Measurements from ENCODE around the gene GMCL2.
"Not testable (repeated sequence)": the region's sequence is repeated elsewhere in the genome, so short reads cannot be mapped to it uniquely, and the experiment has no call there.

The GMCL2 gene, protein sequence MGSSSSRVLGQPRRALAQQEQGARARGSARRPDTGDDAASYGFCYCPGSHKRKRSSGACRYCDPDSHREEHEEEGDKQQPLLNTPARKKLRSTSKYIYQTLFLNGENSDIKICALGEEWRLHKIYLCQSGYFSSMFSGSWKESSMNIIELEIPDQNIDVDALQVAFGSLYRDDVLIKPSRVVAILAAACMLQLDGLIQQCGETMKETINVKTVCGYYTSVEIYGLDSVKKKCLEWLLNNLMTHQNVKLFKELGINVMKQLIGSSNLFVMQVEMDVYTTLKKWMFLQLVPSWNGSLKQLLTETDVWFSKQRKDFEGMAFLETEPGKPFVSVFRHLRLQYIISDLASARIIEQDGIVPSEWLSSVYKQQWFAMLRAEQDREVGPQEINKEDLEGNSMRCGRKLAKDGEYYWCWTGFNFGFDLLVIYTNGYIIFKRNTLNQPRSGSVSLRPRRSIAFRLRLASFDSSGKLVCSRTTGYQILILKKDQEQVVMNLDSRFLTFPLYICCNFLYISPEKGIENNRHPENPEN

DNA sequence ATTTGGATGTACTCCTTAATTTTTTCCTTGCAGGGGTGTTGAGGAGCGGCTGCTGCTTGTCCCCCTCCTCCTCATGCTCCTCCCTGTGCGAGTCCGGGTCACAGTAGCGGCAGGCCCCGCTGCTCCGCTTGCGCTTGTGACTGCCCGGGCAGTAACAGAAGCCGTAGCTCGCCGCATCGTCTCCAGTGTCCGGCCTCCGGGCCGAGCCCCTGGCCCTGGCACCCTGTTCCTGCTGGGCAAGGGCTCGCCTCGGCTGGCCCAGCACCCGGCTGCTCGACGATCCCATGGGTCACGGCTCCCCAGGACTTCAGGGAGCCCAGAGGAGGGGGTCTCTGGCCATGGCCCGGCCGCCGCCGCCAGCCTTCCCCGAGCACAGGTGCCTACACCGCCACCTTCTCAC lies at the start of gene GMCL2:
Gene GMCL2, minus strand, starts transcription at position 358 of the 400 bp plus-strand sequence. Its CDS starts 72 bp downstream, at position 286.
- no peak for DNase-seq

DNA sequence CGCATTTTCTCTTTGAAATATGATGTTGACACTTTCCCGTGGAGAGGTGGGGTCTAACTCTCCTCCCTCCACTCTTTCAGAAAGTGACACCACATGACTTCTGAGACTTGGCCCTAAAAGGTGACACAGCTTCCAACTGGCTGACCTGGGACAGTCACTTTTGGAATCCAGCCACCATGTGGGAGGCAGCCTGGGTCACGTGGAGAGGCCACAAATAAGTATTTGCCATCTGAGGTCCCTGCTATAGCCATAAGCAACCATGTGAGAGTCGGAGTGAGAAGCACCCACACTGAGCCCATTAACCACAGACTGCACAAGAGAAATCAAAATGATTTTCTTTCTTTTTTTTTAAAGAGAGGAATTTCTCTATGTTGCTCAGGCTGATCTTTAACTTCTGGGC lies 49.5 kb upstream of the GMCL2 start:
- no peak for DNase-seq

DNA sequence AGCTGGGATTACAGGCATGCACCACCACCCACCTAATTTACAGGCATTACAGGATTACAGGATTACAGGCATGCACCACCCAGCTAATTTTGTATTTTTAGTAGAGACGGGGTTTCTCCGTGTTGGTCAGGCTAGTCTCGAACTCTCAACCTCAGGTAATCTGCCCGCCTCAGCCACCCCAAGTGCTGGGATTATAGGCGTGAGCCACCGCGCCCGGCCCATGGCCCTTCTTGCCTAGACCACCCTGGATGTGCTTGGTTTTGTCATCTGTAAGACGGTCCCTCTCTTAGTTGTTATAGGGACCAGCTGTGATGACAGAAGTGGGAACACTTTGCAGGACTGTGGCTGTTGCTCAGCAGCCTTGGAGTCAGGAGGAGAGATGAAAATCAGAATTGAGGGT lies 49.0 kb upstream of the GMCL2 start:
- DNase-seq: no peak

DNA sequence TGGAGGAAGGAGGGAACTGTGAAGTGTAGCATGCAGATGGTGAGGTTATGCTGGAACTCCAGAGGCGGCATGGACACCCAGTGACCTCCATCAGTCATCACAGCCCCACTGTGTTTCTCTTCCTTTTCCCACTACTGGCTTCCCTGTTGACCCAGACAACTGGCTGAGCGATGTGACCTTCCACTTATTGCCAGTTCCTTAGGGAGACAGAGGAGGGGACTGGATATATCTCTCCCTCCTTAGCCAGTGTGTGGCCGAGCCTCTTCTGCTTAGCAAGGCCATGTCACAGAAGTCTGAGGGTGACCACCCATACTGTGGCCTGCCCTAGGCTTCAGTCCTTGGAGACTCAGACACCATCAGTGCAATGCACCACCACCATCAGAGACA lies 48.4 kb upstream of the GMCL2 start:
- DNase-seq: no peak

DNA sequence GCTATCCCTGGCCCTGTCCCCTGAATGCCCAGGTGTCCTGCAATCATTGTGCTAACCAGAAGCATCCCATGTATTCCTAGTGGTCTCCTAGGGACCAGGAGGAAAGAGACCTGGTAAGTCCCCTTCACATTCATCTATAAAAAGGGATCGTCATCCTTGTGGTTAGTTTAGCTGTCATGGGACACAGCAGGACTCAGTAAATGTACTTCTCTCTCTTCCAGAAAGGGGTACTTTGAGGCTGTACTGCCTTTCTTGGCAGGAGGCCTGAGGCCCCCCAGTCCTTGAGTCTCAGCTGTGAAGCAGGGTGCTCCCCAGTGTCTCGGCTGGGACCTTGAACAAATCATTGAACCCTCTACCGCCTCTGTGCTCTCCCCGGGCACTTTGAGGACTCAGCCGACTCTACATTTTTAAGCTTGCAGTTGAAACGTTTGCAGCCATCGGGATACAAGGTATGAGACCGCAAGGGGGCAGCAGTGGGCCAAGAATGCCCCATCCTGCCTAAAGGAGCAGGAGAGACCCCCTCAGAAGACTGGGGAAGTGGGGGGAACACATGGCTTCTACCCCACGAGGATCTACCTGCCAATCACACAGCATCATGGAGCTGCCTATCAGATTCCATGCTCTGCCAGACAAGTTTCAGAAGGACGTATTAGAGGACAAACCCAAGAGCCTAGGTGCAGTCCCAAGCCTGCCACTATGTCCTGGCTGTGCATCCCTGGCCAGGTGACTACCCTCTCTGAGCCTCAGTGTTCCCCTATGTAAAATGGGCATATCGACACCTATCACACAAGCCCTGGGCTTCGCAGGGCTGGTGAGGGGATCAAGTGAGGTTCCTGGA lies 47.8 kb upstream of the GMCL2 start:
- DNase-seq: peak; percentile 22 to 73 (median 58)

DNA sequence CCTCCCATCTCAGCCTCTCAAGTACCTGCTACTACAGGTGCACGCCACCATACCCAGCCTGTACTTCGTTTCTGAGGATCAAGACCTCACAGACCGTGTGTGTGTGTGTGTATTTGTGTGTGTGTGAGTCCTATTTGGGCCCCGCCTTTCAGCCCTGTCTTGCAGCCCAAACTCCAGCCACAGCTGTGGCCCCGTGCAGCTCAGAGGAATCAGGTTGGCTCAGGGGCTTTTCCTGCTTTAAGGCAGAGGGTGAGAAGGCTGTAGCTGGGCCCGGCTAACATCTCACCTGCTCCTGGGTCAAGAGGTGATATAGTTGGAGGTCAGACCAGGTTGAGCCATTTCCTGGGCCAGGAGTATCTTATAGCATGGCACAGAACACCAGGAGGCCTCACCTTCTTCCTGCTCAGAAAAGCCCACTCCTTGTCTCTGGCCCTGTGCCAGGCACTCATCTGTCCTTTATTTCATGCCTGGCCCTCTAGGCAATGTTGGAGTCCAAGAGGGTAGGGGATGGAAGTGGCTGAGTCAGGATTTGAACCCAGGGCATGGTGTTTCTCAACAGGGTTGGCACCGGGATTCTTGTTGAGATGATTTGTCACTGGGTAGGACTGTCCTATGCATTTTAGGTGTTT lies 47.1 kb upstream of the GMCL2 start:
- DNase-seq: no peak

DNA sequence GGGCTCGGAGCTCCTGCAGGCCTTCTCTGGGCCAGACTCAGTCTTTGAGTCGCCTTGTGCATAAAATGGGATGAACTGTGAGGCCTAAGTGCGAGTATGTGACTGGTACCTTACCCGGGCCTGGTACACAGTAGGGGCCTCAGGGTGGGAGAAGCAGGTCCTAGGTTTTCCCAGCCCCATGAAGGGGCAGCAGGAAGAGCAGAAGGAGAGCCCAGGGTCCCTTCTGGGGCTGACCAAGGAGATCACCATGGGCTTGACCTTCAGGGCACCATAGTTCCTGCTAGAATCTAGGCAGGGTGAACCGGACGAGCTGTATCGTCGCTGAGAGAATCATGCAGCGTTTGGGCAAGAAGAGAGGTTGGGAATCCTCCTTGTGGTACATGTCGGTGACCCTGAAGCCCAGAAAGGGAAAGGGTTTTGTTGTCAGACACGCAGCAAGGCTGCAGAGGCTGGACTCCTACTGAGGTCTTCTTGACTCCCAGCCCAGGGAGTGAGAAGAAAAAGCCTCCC lies 45.8 kb upstream of the GMCL2 start:
- no peak for DNase-seq

DNA sequence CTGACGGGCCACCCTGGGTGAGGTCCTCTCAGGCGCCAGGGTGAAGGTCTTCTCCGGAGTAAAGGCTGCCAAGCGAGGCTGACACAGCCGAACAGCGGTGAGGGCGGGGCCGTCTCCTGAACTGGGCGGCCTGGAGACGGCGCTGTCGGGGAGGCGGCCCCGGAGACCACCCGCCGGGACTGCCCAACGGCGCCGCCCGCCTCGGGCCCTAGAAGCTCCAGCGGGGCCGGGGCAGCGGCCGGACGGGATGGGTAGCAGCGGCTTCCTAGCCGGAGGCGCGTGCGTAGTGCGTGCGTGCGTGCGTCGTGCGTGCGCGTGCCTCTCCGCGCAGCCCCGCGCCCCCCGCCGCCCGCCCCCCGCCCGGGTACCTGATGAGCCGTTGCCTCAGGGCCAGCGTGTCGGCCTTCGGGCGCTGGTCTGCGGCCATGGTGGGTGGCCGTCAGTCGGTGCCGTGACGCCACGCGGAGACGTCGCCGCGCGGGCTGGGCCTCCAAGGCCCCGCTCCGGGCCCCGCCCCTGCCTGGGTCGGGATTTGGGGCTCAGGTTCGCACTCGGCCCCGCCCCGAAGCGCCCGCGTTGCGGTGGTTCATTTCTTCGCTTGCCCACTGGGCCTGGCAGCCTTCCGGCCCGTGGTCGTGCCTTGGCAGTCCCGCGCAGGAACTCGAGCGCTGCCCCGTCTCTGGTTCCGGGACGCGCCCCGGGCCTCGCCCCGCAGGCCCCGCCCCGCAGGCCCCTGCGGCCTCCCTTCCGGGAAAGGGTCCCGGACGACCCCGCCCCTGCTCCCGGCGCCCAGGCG lies 45.2 kb upstream of the GMCL2 start, which contains the start of gene PHYKPL:
Gene PHYKPL, minus strand, starts transcription at position 679 of the 796 bp plus-strand sequence. Its CDS starts 252 bp downstream, at position 427.
- DNase-seq: peak in 3 of 4 experiments; percentile 37 to 74 (median 50)

DNA sequence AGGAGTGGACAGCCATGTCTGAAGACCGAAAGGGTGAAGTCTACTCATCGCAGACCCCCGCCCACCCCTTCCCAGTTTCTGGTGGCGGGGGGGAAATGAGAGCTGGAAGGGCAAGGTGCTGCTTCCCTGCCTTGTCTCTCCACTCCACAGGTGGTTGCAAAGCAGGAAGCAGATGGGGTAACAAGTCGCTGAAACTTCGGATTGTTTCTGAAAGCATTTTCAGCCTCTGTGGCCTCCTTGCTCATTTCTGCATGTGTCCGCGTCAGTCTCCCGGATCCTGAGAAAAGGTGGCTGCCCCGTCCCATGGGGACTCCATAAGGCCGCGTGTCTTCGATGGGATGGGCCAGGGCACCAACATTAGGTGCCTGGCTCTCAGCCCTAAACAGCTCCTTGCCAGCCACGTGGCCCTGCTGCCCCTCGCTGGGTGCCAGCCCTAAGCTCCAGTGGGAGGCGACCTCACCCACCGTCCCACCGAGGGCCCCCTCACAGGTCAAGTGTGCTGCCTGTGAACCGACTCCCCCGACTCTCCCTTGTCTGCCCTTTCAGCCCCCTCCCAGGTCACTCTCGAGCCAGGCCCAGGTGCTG lies 44.5 kb upstream of the GMCL2 start:
- DNase-seq: no peak

DNA sequence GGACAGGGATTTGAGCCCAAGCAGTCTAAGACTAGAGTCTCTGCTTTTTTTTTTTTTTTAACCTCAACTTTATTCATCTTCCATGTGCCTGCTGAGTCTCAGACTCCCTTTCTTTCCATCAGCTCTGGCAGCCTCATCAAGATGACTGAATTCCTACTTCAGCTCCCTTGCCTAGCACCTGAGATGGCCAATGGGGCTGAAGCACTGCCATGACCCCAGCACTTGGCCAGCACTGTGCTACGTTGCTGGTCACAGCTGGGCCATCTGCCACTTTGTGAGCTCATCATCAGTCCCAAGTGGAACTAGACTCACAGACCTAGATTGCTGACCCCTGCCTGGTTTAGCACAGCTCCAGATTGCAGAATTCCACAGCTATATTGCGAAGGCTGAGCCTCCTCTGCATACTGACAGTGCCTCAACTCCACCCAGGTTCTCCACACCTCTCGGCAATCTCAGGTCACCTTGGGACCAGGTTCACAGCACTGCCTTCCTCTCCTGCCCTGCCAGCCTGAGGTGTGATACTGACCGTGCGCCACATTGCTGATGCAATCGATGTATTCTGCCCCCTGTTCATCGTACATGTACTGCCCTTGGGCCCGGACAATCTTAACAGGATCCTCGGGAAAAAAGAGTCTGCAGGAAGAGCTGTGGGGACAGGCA lies 43.8 kb upstream of the GMCL2 start:
- DNase-seq: no peak

DNA sequence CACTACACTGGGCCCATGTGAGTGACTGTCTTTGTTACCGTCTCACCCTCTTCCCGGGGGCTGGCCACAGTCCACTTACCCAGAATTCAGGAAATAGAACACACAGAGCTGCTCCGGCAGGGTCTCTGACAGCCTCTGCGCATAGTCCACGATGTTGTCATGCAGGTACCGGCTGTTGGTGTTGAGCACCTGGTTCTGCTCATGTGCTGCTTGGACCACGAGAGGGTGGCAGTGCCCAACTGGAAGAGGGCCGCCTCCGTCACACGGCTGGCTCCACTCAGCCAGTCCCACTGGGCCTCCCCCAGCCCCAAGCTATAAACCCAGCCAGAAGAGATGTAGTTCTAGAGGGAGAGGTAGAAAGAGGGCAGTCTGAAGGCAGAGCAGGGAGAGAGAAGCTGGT lies 42.7 kb upstream of the GMCL2 start:
- no peak for DNase-seq

DNA sequence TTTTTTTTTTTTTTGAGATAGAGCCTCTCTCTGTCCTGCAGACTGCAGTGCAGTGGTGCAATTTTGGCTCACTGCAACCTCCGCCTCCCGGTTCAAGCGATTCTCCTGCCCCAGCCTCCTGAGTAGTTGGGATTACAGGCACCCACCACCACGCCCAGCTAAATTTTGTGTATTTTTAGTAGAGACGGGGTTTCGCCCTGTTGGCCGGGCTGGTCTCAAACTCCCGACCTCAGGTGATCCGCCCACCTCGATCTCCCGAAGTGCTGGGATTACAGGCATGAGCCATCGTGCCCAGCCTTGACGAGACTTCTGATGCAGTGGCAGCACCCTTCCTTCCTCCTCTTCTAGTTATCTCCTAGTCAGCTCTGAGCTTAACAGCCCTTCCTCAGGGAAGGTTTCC lies 41.9 kb upstream of the GMCL2 start:
- not testable (repeated sequence) for DNase-seq

DNA sequence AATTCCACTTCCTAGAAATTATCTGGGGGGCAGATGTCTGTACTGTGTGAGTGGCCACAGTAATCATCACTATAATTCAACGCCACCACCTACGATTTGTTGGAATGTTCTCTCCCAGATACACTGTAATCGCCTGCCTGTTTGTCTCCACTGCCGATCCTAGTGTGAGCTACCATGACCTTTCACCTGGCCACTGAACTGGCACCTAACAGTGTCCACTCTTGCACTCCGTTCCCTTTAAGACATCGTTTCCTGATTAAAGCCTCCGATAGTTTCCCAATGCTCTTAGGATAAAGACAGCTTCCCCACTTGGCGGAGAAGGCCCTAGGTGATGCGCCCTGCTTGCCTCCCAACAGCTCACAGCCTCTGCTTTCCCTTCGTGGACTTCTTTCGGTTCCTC lies 41.4 kb upstream of the GMCL2 start:
- DNase-seq: no peak

DNA sequence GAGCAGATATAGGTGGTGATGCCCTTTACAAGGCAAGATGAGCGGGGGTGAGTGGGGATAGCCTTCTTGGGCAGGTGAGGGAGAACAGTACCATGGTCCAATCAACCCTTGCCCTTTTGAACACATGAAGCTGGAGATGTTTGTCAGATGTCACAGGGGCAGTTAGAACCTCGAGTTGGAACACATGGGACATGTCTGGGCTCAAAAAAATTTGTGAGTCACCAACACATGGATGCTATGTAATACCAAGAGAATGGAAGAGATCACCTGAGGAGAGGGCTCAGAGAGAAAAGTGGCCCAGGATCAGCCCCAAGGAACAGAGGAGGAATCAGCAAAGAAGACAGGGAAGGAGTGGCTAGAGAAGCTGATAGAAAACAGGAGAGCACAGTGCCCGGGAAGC lies 40.8 kb upstream of the GMCL2 start:
- no peak for DNase-seq

DNA sequence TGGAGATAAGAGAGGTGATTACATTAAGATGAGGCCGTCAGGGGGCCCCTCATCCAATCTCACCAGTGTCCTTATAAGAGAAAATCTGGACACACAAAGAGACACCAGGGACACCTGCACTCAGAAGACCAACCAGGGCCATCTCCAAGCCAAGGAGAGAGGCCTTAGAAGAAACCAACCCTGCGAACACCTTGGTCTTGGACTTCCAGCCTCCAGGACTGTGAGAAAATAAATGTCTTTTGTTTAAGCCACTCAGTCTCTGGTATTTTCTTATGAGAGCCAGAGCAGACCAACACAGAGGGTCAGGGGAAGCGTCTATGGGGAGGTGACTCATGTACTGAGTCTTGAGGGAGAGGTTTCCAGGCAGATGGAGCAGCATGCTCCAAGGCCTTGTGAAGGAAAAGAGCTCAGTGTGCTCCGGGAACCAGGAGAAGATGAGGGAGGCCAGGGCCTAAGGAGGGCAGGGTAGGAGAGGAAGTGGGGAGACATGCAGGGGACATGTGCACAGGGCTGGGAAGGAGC lies 40.0 kb upstream of the GMCL2 start:
- DNase-seq: no peak

DNA sequence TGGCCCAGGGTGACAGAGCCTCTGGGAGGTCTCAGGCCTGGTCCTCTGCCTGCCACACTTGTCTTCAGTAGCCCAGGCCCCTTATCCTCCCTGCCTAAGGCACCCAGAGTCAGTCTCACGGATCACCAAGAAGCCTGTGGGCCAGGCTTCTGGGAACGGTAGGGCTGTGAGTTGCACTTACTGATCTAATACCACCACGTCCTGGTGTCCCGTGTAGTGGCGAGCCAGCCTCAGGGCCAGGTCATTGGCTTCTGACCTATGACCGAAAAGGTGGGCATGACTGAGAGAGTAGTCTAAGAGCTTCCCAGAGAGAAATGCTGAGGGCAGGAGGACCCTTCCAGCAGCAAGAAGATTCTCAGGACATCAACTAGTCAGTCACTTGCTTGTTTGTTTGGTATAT lies 38.0 kb upstream of the GMCL2 start:
- DNase-seq: no peak

DNA sequence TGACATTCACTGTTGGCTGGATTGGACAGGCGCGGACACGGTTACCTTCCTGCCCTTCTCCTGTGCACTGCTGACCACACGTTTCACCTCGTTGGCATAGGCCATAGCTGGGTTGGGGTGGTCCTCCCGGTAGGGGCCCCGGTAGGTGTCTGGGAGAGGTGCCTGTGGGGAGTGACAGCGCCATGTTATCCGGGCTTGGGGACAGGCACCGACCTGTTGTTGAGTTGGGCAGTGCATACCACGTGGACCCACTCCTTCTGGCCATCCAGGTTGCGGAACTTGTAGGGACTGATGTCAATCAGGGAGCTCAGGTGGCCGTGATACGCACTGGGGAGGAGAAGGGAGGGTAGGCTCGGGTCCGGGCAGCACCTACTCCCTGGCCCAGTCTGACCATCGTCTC lies 37.2 kb upstream of the GMCL2 start:
- no peak for DNase-seq

DNA sequence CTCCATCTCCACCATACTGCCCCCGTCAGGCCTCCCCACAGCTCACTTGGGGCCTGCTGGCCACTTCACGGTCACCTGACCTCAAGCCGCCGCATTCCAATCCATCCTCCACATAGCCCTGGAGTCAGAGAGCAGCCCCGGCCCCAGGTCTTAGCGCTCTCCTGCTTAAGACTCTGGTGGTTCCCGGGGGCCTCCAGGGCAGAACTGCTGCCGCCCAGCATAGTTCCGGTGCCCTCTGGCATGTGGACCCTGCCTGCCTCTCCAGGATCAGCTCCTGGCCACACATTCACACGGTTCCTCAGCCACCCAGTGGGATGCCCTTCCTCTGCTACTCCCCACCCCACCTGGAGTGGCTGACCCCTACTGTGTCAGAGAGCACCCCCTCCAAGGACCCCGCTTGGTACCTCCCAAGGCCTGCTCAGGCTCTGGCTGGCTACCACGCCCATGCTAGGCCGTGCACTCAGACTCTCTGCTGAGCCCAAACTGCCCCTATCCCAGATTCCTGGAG lies 36.7 kb upstream of the GMCL2 start:
- no peak for DNase-seq

DNA sequence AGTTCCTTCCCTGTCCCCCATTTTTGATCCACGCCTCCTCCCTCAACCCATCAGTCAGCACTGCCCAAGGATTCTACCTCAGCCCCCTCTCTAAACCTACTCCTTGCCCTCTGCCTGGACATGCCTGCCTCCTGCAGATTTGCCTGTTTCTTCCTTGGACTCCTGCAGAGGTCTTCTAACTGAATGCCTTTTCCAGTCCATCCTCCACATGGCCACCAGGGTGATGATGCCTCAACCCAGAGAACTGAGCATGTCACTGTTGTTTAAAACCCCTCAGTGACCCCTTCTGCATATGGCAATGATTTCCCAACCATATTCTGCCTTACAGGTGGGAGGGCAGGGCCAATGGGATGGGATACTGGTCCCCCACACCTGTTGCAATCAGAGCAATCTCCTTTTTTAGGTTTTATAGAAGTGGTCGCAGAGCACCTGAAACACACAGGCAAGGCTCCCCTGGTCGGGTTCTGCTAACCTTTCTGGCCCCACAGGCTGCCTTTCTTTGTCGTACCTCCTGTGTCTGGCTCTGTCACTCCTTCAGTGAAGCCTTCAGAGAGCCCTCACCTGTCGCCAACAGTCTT lies 36.1 kb upstream of the GMCL2 start:
- no peak for DNase-seq

DNA sequence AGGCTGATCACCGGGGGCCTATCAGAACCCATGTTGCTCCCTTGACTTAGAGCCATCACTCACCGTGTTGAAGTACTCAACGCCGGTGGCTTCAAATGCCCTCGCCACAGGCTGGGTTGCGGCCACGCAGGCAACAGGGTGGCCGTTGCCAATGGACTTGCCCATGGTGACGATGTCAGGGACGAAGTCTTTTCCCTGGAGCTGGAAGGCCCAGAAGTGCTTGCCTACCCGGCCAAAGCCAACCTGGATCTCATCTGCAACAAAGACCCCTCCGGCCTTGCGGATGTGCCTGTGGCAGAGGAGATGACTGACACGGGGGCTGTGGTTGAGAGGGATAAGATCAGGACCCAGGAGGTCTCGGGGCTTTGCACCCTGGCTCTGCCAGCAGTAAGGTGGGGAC lies 35.1 kb upstream of the GMCL2 start:
- no peak for DNase-seq

Data from activated naive CD4-positive, alpha-beta T cell (primary cell).